ENCODE measurements around the gene ANKFN1.
A peak's percentile ranks its signal among the peaks of the same experiment; 100 is the strongest.

Gene ANKFN1

DNA sequence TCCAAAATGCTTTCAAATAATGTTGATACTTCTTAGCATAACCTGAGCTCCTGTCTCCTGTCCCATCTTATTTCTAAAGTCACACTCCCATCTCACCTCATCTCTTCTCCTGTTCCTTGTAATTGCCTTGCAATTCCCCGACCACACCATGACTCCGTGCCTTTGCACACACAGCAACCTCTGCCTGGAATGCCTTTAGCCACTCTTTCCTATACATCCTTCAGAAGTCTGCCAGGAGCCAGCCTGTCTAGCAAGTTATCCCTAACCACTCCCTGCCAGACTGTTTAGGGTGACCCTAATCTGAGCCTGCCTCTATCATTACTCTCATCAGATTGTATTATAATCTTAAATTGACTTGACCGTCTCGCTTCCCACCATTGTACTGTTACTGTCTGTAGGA lies 272.2 kb downstream of the ANKFN1 start:
- H3K4me3 ChIP-seq (ENCODE audit: low read length), result no peak overlapping the region
- TF ChIP-seq, protein P1, sequence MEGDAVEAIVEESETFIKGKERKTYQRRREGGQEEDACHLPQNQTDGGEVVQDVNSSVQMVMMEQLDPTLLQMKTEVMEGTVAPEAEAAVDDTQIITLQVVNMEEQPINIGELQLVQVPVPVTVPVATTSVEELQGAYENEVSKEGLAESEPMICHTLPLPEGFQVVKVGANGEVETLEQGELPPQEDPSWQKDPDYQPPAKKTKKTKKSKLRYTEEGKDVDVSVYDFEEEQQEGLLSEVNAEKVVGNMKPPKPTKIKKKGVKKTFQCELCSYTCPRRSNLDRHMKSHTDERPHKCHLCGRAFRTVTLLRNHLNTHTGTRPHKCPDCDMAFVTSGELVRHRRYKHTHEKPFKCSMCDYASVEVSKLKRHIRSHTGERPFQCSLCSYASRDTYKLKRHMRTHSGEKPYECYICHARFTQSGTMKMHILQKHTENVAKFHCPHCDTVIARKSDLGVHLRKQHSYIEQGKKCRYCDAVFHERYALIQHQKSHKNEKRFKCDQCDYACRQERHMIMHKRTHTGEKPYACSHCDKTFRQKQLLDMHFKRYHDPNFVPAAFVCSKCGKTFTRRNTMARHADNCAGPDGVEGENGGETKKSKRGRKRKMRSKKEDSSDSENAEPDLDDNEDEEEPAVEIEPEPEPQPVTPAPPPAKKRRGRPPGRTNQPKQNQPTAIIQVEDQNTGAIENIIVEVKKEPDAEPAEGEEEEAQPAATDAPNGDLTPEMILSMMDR (conservative IDR thresholded peaks at IDR 0.05; ENCODE audit: low read depth, low read length), result no peak
- no peak for DNase-seq (ENCODE audit: low read depth)

DNA sequence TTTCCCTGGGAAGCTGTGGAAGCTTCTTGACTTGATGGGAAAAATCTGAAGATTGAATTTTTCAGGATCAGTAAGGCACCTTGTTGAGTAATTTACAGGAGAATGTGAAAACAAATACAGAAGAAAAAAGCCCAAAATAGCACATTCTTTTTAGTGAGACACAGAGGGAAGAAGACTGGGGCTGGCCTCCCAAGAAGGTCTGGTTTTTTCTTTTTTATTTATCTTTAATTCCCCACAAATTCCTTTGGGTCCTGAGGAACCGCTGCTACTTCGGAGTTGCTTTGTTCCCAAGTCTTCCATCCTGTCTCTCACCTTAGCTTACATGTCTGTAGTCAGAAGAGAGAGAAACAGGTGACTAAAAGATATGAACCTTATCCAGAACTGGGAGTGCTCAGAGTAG lies 273.6 kb downstream of the ANKFN1 start:
- TF ChIP-seq, protein P1 (conservative IDR thresholded peaks at IDR 0.05; ENCODE audit: low read depth, low read length), result no peak
- no peak overlapping the region for H3K4me3 ChIP-seq (ENCODE audit: low read length)
- no peak for DNase-seq (ENCODE audit: low read depth)

DNA sequence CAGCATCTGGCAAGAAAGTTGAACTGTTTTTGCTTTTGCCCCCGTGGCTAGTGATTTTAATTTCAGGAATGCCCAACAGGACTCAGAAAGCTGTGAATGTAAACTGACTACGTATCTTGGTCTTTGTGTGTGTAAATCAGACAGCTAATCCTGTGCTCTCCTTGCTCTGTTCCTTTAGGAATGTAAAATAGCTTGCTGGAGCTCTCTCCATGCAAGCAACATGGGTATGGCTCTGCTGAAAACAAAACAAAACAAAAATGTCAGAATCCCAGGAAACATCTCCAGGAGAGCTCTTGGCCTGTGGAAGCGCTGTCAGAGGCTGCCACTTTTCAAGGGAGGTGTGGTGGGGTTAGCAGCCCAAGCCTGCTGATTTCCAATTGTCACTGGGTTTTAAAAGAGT lies 278.5 kb downstream of the ANKFN1 start:
- TF ChIP-seq, protein P1 (conservative IDR thresholded peaks at IDR 0.05; ENCODE audit: low read depth, low read length), result no peak
- no peak for DNase-seq (ENCODE audit: low read depth)
- H3K4me3 ChIP-seq (ENCODE audit: low read length), result no peak overlapping the region

DNA sequence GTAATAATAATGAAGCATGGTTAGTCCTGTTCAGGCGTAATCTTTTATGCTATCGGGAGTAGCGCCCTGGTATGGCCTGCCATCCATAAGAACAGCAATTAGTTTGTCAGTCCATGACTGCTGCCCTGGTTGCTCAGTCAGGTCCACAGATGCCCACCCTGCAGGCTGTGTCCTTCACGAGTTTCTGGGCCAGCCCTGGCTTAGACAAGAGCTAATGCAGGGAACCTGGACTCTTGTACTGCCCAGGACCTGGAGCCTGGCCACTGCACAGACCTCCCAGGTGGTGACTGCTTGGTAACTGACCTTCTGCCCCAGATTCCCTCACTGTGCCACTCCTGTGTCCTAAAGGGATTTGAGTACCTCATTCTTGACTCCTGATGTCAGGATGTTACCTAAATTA lies 279.2 kb downstream of the ANKFN1 start:
- TF ChIP-seq, protein P1 (conservative IDR thresholded peaks at IDR 0.05; ENCODE audit: low read depth, low read length), result no peak
- H3K4me3 ChIP-seq (ENCODE audit: low read length), result no peak overlapping the region
- no peak for DNase-seq (ENCODE audit: low read depth)

DNA sequence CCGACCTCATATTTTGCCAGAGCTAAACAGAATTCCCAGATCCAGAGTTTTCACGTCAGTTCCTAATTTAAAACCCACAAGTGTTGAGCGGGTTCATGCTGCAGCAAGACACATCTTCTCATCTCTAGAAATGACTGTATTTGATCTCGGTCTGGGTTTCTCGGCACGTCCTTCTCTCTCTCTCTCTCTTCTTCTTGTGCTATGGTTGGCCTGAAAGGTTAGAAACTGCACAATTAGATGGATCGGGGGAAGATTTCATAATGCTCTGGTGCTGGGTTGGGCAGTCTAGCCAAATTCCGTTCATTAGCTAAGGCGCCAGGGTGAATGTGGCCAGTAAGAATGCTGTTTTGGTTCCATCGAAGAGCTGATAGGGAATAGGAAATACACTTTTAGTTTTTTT lies 281.3 kb downstream of the ANKFN1 start:
- no peak overlapping the region for H3K4me3 ChIP-seq (ENCODE audit: low read length)
- TF ChIP-seq, protein P1 (conservative IDR thresholded peaks at IDR 0.05; ENCODE audit: low read depth, low read length), result no peak
- no peak for DNase-seq (ENCODE audit: low read depth)

DNA sequence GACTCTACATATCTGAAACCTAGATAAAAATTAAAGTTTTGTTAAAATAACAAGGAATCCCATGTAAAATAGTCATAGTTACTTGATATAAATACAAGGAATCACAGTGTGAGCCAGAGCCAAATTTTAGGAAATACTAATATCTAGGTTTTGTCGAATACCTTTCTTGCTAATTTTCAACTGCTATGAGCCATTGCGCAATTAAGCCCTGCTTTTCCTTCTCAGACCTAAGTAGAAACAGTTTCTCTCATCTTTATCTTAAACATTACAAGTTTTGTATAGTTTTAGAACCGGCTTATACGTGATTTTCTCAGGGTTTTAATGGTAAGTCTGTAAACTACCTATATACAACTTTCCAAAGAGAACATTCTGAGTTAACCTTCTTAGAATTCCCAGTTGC lies 282.9 kb downstream of the ANKFN1 start:
- TF ChIP-seq, protein P1 (conservative IDR thresholded peaks at IDR 0.05; ENCODE audit: low read depth, low read length), result no peak
- DNase-seq (ENCODE audit: low read depth), result no peak
- H3K4me3 ChIP-seq (ENCODE audit: low read length), result no peak overlapping the region

DNA sequence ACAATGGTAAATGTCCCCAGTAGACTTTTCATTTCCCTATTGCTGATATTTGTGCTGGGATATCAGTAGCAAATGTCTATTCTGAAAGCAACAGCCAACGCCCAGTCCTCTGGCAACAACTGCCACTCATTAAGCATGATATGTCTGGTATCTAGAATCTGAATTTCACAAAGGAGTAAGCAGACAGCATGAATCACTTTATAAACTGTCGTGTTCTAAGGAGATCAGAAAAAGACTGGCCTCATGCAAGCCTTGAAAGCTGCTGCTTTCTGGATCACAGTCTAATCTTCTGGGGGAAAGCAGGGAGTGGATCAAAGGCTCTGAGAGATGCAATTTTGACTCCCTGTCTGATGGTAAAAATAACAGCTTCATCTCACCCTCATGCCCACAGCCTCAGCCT lies 287.1 kb downstream of the ANKFN1 start:
- peak; percentile 23 for DNase-seq (ENCODE audit: low read depth)
- TF ChIP-seq, protein P1 (conservative IDR thresholded peaks at IDR 0.05; ENCODE audit: low read depth, low read length), result no peak

More for the DNA sequence above, 287.1 kb downstream of the ANKFN1 start:
- H3K4me3 ChIP-seq (ENCODE audit: low read length), result no peak overlapping the region

All from retinal pigment epithelial cell (primary cell).